ENCODE results near the gene FOXP1. TPM values are rescaled to one million over a fixed set of nuclear protein-coding genes. Genes with fewer than 3 reads are reported as not detected.
A peak's percentile ranks its signal among the peaks of the same experiment; 100 is the strongest.

FOXP1 gene
- total RNA-seq, 1 experiment from 2014 or later = 58.4 TPM

- no TSS peak for BruUV-seq (replicated peaks)
- Histone ChIP-seq H3K27me3 (replicated peaks; ENCODE audit: insufficient read depth, low read depth, low read length, poor library complexity) (no peaks in the 10 kb centered on the region), H3K4me1 (ENCODE audit: insufficient read depth, low read length, poor library complexity, severe bottlenecking) (peaks cover 37% of the 10 kb centered on the region), H3K9me3 (ENCODE audit: low read depth, low read length, poor library complexity, severe bottlenecking) (no peaks in the 10 kb centered on the region), H3K36me3 (ENCODE audit: insufficient read depth, low read length, poor library complexity, severe bottlenecking) (peaks cover 20% of the 10 kb centered on the region), H3K4me3 (ENCODE audit: low read depth, low read length, poor library complexity, severe bottlenecking) (no peak overlapping the region), H3K27ac (ENCODE audit: low read depth, low read length, poor library complexity, severe bottlenecking) (peak overlapping the region; percentile 72)
- no peak for TF ChIP-seq CTCF (conservative IDR thresholded peaks at IDR 0.05; ENCODE audit: low read depth, low read length)
- TF ChIP-seq EZH2 (IDR thresholded peaks at IDR 0.05; ENCODE audit: borderline replicate concordance, low read depth, low read length, poor library complexity, severe bottlenecking) = no peak
- DNase-seq (ENCODE audit: low spot score) = no peak
- POLR2A ChIA-PET (ENCODE audit: low non-redundant PET) = no interaction called here
- CTCF ChIA-PET = no interaction called here
- intact Hi-C loops (cut with micrococcal nuclease; ENCODE audit: unreplicated experiment) = no loop called here
These were observed 600.8 kb downstream of the FOXP1 start for GRCh38 chr3:70982700-70983140.

GRCh38 chr3:70982284-70982683 is 601.2 kb downstream of the FOXP1 start:
- DNase-seq (ENCODE audit: low spot score) = no peak
- ChIA-PET POLR2A (ENCODE audit: low non-redundant PET) (no interaction called here), CTCF (no interaction called here)
- BruUV-seq (replicated peaks) = no TSS peak
- H3K9me3 ChIP-seq (ENCODE audit: low read depth, low read length, poor library complexity, severe bottlenecking) = no peaks in the 10 kb centered on the region
- peak overlapping the region; percentile 72 for H3K27ac ChIP-seq (ENCODE audit: low read depth, low read length, poor library complexity, severe bottlenecking)
- peaks cover 18% of the 10 kb centered on the region for H3K36me3 ChIP-seq (ENCODE audit: insufficient read depth, low read length, poor library complexity, severe bottlenecking)
- intact Hi-C loops (cut with micrococcal nuclease; ENCODE audit: unreplicated experiment) = no loop called here
- H3K27me3 ChIP-seq (replicated peaks; ENCODE audit: insufficient read depth, low read depth, low read length, poor library complexity) = no peaks in the 10 kb centered on the region
- TF ChIP-seq CTCF (conservative IDR thresholded peaks at IDR 0.05; ENCODE audit: low read depth, low read length) = no peak
- H3K4me3 ChIP-seq (ENCODE audit: low read depth, low read length, poor library complexity, severe bottlenecking) = no peak overlapping the region
- peaks cover 37% of the 10 kb centered on the region for H3K4me1 ChIP-seq (ENCODE audit: insufficient read depth, low read length, poor library complexity, severe bottlenecking)

GRCh38 chr3:70981231-70981880 is 602.2 kb downstream of the FOXP1 start:
- Histone ChIP-seq H3K9me3 (ENCODE audit: low read depth, low read length, poor library complexity, severe bottlenecking) (no peaks in the 10 kb centered on the region), H3K4me3 (ENCODE audit: low read depth, low read length, poor library complexity, severe bottlenecking) (no peak overlapping the region), H3K36me3 (ENCODE audit: insufficient read depth, low read length, poor library complexity, severe bottlenecking) (peaks cover 19% of the 10 kb centered on the region), H3K27me3 (replicated peaks; ENCODE audit: insufficient read depth, low read depth, low read length, poor library complexity) (no peaks in the 10 kb centered on the region), H3K27ac (ENCODE audit: low read depth, low read length, poor library complexity, severe bottlenecking) (no peak overlapping the region), H3K4me1 (ENCODE audit: insufficient read depth, low read length, poor library complexity, severe bottlenecking) (peaks cover 37% of the 10 kb centered on the region)
- peak; percentile 20 for DNase-seq (ENCODE audit: low spot score)
- CTCF ChIA-PET = interaction anchor here (0.6 kb wide), 1 partner anchor 431 kb away, joined by 3 read pairs; no protein-coding TSS in a partner anchor
- TF ChIP-seq CTCF (conservative IDR thresholded peaks at IDR 0.05; ENCODE audit: low read depth, low read length) = no peak
- TF ChIP-seq EZH2 (IDR thresholded peaks at IDR 0.05; ENCODE audit: borderline replicate concordance, low read depth, low read length, poor library complexity, severe bottlenecking) = no peak
- BruUV-seq (replicated peaks) = no TSS peak
- intact Hi-C loops (cut with micrococcal nuclease; ENCODE audit: unreplicated experiment) = no loop called here
- POLR2A ChIA-PET (ENCODE audit: low non-redundant PET) = no interaction called here
